GOT3 (cell line): Measurements from ENCODE around the gene MAP2.

Source experiments
- DNase-seq: peaks from one replicate; lab custom pipeline; 2025; ENCODE audit warnings: mixed read lengths; lab: John Stamatoyannopoulos, UW

The MAP2 gene

DNA sequence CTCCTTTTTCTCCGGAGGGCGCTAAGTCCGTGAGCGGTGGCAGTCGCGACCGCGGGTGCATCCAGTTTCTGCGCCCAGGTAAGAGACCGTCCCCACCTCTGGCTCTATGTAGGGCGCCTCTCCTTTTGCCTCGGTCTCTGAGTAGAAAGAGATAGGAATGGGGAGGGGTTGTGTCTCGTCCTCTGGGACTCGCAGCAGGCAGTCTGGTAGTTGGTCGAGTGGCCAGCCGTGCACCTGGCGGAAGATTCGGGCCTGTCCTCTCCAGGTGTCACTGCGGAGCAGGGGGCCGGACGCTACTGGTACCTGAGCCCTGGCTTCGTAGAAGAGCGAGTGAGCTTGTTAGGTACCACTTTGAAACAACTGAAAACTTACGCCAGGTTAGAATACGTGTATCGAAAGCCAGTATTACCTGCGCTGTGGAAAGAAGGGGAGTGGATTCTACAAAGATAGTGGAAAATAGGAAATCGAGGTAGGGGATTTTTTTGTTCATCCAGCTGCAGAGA lies 403 bp downstream of the MAP2 start:
- no peak for DNase-seq

DNA sequence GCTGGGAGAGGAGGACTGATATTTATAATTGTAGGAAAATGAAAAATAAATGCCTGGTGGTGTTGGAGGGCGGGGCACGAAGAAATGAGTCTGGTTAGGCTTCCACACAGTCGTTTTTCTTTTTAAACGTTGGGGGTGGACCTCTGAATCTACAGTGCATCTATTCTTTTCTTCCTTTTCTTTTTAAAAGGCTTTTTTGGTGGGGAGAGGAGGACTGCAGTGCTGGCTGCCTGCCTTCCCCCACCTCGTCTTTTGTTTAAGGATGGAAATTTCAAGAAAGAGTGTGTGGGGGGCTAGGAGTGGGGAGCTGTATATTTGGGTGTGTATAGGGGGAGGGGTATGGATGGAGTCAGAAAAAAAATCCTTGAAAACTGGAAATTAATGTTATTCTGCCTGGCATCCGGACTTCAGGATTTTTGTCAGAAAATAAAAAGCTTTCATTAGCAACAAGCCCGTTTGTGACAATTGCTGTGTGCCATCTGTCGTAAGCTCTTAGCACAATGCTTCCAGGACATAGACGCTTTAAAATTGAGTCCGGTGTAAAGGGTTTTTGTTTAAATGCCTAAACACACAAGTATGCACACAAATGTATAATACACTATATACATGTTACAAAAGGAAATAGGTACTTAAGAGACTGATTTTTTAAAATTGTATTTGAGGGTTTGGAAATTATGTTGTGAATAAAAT lies 1.1 kb downstream of the MAP2 start:
- no peak for DNase-seq

DNA sequence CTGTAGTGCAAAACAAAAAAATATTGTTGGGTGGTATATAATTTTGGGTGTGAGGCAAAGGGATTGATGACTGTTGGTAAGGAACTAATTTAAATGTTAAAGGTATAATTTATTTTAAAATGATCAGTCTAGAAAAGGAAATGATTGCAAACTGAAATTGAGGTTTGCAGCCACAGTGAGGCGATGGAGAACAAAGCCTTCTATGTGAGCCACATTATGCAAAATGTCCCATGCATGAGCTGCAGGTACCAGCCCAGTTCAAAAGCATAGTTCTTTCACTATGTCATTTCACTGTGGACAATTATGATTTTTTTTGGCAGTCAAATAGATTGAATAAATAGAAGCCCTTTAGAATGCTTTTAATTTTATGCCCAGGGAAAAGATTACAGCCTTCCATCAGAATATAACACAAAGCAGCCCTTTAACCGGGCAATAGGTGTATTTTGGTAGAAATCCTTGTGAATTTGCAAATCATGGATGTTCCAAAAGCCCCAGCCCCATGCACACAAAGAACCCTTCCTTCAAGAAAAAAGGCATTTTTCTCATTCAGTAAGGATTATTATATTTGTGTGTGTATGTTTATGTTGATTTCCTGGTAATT lies 1.7 kb downstream of the MAP2 start:
- no peak for DNase-seq

DNA sequence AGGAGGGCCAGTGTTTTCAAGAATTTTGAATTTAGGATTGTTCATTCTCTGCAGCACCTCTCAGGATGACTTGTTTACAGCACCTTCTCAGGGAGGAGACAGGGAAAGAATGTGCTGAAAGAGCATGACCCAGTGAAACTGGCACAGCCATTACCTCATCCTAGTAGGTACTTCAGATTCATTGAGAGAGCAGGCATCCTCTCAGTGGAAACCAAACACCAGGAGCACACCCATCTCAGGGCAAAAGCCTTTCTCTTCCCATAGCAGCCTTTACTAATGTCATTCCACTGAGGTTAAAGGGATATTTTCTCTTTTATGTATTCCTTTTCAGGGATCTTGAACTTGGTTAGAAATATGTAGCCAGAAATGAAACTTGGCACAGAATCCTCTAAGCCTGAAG lies 2.6 kb downstream of the MAP2 start:
- no peak for DNase-seq

DNA sequence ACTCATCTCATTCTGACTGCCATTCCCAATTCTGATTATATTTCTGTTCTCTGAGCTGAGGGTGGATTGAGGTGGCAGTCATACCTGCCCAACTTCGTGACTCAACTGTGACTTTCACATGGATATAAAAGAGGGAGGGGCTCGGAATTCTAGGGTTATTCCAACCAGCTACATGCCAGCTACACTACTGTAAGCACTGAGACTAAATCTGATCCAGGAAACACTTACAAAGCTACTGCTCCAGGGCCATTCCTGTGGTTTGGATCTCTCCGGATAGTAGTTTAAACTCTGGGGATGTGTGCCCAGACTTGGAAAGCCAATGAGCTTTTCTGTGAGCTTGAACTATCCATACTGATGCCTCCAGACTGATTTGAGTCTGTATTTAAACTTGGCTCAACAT lies 7.9 kb downstream of the MAP2 start:
- no peak for DNase-seq

DNA sequence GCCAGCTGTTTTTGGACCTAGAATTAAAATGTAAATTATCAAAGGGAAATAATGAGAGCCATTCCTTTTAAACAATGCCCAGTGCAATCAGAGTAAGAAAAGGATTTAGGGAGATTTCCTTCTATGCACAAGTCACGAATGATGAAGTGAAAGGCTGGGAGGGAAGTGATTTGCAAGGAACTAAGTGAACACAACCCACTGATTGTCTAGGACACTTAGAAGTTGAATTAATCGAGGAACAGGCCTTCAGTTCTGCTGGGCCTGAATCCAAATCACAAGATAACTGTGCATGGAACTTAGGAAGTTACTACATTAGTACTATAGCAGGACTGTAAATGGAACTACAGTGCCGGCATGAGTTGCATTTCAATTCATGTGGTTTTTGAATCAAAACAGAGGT lies 17.7 kb downstream of the MAP2 start:
- no peak for DNase-seq

DNA sequence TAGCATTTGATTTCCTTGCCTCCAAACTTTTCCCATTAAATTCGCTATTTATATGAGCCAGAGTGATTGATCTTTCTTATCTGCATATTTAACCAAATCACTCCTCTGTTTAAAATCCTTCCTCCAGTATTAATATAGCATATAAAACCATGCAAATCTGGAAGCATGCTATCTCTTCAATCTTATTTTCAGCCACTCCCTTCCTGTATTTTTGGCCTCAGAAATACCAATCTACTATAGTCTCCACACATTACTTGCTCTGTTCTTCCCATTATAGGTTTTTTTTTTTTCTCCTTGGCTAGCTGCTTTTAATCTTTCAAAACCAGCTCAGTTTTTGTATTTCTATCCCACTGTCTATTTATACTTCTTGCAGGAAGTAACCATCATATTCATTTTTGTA lies 19.1 kb downstream of the MAP2 start:
- no peak for DNase-seq

DNA sequence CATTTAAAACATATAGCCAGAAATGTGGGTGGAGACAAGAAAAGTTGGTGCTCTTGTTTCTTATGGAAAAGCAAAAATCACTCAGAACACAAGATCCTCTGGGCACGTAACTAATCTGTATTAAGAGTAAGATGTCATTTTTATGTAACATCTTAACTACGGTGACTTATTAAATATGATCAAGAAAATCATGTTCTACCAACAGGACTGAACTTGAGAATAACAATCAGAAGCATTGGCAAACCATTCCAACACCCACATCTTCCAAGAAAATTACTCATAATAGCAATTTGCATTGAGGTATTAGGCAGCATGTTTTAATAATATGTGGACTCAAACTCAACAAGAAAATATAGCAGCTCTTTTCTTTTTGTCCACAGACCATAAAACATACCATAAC lies 21.6 kb downstream of the MAP2 start:
- DNase-seq: no peak

DNA sequence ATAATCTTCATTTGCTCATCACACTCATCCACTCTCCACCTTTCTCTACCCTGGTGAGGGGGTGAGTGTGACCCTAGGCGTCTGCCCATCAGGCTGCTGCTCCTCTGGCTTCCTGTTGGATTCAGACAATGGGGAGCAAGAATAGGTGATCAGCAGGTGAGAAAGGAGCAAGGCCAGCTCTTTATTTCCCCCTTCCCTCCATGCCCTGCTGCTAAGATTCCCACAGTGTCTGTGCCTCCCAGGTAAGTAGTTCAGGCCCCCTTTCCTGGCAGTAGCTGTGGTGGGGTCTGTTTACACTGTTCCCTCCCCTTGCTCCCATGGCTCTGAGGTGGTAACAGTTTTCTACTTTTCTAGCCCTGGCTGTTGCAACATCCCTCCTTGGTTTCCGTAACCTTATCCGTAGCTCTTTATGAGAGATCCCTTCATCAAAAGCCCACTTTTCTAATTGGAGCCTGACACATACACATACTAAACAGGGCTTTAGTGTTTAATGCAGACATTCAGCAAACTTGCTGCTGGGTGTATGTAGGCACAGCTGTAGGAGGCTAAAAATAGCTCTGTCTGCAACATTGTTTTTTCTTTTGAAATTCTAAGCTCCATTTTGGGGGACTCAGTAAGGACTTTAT lies 27.5 kb downstream of the MAP2 start:
- no peak for DNase-seq

DNA sequence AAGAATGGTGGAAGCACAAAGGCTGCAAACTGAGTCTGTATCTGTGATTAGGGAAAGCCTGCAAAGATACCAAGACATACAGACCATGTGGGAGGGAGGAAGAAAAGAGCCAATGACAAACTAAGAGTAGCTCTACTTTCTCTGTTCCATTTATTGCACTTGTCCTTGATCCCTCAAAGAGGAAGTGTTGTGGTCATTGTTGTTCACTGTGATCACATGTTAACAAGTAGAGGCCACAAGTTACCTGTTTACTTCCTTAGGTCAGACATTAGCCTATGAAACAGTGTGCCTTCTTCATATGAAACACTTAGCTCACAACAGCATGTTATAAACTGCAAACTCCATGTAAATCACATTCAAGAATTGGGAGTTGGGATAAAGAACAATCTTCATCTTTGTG lies 32.6 kb downstream of the MAP2 start:
- DNase-seq: no peak

DNA sequence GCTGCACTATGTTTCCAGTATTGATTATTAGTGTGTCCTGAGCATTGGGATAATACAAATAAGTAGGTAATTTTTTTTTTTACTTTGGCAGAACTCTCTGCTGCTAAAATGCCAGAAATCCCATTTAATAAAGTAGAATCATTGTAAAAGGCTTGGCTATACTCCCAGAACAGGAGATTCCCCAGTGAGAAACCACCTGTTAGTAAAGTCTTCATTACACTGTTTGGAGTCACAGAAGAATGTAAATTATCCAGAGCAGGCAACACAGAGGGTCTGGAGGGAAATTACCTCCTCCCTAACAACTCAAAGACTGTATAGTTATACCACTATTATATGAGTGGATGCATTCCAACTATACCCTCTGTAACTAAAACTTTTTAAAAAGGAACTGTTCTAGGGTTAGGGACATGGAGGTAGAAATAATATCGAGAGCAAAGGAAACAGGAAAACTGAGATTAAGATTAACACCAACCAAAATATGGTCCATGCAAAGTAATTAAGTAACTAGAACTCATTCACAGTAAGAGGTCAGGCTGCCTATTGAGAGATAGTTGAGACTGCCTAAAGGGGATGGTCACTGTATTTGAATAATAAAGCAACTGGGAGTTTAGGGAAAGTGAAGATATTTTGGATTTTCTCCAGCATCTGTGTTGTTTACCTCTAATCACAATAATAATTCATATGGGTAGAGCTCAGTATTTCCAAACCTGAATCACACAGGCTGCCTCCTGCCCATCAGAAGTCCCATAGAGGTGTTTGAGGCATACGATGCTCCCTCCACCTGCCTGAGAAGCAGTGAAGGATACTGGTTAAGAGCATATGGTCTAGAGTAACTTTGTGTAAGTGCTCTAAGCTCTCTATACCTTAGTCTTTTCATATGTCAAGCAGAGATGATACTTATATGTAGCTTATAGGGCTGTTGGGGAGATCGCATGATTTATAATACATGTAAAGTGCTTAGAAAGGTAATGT lies 34.4 kb downstream of the MAP2 start:
- no peak for DNase-seq

DNA sequence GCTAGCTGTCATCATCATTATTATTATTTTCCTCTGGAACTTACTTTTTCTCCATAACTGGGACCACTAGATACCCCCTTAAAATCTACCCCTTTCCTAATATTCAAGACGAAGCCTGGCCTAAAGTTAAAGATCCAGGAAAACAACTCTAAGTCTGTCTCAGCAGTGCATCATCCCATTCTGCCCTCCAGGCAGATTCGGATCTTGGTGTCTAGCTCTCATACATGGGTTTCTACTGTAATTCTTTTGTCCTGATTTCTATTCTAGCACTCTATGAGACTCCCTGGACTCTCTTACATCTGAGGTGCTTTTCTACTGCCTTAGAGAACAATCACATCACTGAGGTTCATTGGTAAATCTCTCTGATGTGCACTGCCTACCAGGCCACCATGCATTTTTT lies 35.5 kb downstream of the MAP2 start:
- no peak for DNase-seq

DNA sequence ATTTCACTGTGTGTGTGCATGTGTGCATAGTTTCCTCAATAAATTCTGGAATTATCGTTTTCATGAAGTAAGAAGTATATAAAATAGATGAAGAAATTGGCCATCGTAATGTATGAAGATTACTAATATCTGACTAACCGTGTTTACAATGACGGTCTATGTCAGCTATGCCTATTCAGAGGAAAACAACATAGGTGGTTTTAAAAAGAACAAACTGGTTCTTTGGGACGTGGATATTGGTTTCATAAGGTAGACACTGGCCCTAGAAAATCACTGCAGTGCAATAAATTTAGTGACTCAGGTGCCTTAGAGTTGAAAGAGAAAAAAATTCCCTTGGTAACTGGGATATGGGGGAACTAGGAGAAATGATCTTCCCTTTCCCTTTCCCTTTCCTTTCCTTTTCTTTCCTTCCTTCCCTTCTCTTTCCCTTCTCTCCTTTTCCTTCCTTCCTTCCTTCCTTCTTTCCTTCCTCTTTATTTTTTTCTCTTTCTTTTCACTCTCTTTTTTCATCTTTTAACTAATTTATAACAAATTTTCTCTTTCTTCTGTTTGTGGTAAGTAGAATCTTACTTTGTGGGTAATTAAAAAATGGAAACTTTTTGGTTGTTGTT lies 36.4 kb downstream of the MAP2 start:
- no peak for DNase-seq

DNA sequence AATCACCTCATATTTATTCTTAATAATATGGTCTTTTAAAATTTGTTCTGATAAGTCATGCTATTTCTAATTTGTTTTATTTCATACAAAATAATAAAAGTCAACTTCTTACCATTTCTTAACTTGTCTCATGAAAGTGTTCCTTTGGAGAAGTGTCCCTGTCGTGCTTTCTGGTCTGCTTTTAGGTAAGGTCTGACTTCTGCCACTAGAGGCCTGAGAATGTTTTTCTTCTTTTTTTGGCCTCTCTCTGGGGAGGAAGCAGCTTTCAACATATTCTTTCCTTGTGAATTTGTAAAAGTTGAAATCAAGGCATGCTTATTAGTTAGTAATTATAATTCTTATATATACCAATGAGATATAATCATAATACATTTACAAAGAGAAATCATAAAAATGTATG lies 39.4 kb downstream of the MAP2 start:
- DNase-seq: no peak

DNA sequence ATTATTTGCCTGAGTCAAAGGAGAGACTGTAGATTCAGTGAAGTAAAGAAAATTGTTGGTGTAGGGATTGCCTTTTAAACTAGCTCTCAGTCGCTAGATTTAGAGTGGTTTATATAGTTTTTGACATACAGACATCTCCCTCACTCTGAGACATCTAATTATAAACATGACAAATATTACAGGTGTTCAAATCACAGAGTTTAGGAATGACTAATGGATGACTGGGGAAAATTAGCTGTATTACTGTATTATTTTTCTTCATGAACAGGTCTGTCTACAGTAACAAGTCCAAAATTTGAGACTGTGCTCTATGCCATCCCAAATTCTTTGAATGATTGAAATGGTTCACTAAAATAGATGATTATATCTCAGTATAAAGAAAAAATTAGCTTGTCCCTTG lies 40.0 kb downstream of the MAP2 start:
- no peak for DNase-seq

DNA sequence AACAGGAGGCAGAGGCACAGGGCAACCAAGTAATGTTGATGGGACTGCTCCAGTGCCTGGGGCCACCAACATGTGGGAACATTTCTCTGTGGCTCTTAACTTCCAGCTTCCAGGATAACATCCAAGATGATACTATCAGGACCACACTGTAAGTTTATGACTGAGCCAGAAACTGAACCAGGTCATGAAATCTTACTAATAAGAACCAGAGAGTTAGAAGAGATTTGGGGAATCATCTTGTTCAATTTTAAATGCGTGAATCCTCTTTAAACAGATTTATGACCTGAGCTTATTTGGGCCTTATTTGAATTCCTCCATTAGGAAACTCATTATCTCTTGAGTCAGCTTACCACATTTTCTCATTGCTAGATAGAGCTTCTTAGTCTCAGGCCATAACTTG lies 45.0 kb downstream of the MAP2 start:
- DNase-seq: no peak

DNA sequence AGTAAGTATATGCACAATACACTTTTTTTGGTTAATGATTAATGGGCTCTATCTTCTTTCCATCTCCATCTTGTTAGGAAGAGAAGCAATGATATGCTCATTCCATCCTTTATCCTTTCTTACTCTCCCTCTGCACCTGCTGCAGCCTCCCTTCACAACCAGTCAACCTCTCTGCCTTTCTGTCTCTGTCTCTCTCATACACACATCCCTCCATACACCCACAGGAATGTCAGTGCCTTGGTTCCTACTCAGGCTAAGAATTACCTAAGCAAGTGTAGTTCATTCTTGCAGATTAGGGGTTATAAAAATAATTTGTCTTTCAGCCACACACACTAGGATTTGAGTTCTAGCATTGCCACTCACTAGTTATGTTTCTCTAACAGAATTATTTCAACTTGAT lies 45.6 kb downstream of the MAP2 start:
- DNase-seq: no peak

DNA sequence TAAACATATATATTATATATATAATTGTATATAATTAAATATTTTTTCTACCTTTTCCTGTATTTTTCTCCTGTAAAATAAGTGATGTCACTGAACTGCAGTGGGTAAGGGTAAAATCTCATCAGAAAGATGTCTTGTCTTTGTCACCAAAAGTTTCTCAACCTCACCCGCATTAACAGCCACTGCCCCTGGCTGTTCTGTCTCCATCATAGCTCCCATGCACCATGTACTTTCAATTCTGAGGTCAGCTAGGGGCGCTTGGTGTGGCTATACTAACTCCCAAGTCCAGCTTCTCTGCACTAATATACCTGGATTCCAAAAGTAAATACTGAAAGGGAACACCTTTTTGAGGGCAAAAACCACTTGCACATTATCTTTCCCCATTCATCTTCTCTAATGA lies 46.6 kb downstream of the MAP2 start:
- no peak for DNase-seq

DNA sequence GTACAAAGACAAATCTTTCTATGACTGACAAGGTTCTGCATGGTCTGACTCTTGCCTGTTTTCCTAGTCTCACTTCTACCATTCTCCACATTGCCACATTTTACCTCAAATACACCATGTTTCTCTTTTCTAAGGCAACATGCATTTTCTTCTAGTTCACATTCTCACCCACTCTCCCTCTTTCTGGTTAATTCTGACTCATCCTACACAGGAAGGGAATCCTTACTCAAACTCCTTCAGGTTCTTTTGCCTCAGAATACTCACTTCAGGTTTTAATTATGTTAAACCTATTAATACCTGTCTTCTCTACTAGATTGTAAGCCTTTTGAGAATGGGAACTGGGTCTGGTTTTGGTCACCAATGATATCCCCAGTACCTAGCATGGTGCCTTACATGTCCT lies 47.2 kb downstream of the MAP2 start:
- DNase-seq: no peak

DNA sequence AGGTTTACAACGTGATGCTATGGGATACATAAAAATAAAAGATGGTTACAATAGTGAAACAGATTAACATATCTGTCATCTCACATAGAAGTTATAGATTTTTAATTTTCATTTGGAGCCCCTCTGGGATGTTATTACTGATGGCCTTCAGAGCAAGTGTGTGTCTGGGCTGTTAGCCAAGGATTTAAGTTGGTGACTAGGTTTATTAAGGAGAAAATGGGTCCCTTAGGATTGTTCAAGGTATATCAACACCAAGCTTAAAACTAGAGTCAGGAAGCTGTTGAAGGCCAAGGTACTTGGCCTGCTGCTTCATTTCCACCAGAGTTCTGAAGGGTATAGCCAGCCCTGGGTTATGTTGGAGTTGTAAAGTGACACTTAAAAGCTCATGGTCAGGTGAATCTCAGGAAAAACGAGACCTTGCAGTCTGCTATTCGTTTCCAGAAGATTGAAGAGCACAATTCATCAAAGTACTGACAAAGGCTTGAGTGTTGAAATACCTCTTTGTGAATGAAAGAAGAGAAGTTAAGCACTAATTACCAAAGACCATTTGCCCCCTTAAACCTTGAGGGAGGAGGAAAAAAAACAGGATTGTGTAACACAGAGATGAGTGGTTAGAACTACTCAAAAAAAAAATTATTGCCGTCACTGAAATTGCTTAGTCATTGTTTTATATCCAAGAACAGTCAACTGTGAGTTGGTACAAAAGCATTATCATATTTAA lies 48.4 kb downstream of the MAP2 start:
- DNase-seq: no peak

DNA sequence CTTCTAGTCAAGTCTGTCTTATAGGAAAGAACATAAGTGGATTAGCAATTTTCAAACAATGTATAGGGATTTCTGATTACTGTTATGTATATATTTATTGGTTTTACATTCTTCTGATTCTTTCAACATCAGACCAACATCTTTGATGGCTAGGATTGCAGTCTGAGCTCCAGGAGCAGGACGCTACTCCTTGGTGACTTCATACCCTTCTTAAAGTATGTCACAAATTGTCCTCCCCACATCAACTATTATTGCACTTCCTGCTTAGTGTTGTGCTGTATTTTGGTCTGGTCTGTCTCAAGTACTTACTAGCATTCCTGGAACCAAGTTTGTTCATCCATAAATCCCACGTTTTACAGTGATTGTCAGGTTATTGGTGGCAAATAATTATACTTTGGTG lies 49.0 kb downstream of the MAP2 start:
- no peak for DNase-seq
